Measurements from ENCODE around the gene ISCU.
"Not testable (repeated sequence)": the region's sequence is repeated elsewhere in the genome, so short reads cannot be mapped to it uniquely, and the experiment has no call there.

ISCU gene

DNA sequence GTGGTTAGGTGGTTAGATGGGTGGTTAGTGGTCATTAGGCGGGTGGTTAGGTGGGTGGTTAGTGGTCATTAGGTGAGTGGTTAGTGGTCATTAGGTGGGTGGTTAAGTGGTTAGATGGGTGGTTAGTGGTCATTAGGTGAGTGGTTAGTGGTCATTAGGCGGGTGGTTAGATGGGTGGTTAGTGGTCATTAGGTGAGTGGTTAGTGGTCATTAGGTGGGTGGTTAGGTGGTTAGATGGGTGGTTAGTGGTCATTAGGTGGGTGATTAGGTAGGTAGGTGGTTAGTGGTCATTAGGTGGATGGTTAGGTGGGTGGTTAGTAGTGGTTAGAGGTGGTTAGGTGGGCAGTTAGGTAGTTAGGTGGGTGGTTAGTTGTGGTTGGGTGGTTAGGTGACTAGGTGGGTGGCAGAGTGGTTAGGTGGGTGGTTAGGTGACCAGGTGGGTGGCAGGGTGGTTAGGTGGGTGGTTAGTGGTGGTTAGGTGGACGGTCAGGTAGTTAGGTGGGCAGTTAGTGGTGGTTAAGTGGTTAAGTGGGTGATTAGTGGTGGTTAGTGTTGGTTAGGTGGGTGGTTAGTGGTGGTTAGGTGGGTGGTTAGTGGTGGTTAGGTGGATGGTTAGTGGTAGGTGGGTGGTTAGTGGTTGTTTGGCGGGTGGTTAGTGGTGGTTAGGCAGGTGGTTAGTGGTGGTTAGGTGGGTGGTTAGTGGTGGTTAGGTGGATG, 43.5 kb downstream of the ISCU start:
- no peak for DNase-seq

DNA sequence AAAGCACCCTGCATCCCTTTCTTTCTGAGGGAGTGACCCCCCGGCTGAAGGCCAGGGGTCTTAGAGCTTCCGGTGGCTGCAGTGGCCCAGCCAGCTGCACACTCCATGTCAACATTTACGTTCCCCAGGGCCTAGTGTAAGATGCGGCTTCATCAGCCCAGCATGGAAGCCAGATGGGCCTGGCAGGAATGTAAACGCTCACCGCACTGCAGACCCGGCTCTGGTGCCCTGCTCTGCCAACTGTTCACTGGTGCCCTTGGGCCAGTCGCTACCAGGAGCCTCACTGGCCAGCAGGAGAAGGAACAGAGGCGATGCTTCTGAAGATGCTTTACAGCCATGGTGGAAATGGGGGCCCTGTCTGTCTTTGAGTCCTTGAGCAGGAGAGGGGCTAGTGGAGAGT, 44.1 kb downstream of the ISCU start:
- DNase-seq: no peak

DNA sequence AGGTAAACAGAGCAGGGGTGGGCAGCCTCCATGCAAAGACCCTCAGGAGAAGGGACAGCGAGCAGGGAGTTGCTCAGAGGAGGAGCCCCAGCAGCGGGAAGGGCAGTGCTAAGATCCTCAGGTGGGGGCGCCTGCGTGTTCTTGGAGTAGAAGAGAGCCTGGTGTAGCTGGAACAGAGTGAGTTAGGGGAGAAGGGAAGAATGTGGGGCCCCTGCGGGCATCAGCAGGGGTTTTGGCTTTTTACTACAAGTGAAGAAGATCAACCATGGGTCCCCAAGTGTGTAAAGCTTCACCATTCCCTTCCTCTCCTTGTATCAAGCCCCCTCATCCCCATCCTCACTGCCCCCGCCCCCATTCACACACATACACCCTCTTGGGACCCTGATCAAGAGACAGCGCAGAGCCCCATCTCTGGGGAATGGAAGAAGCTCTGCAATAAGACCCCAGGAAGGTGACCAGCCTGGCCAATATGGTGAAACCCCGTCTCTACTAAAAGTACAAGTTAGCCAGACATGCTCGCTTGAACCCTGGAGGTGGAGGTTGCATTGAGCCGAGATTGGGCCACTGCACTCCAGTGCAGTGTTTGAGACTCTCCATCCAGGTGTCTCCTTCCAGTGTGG, 45.7 kb downstream of the ISCU start:
- DNase-seq: no peak

DNA sequence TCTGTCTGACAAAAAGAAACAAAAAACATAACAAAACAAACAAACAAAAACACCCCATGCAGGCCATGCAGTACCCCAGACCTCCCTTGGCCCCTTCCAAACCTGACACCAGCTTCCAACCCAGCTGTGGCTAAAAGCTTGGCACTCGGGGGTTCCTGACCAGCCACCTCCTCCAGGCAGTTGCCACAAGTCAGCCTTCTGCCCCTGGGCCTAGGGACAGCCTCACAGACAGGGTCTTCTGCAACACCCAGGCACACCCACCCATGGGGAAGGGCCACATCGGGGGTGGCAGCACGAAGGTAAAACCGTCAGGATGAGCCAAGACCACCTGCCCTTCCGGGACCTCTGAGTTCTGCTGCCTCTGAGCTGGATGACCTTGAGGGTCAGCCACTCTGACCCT, 46.2 kb downstream of the ISCU start:
- DNase-seq: no peak

DNA sequence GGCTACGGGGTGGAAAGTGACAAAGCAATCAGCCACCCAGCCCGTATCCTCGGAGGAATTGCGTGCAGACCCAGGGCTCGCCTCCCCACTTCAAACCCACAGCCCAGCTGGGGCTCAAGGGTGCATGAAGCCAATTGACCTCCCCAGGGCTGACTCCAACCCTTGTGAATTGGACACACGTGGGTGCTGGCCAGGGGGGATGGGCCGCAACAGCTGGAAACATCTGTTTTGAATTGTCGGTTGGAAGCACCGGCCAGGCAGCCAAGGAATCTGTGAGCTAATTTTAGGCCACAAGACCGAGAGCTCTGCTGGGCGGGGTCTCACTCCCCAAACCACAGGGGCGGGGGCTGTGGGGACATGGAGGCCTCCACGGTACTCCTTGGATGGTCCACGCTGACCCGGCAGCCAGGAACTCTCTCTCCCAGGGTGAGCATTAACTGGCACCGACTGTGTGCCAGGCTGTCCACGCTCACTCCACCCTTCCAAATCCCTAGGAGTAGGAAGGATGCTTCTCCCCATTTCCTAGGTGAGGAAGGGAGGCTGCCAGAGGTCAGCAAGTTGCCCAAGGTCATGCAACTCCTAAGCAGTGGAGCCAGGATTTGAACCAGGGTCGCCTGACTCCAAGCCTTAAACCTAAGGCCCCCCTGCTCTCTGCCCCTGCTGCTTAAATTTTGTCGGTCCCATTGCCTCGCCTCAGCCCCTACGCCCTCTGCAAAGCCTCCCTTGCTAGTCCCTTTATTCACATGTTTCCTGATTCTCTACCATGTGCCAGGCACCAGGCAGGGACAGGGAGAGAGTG, 47.3 kb downstream of the ISCU start:
- DNase-seq: peak; percentile 93

DNA sequence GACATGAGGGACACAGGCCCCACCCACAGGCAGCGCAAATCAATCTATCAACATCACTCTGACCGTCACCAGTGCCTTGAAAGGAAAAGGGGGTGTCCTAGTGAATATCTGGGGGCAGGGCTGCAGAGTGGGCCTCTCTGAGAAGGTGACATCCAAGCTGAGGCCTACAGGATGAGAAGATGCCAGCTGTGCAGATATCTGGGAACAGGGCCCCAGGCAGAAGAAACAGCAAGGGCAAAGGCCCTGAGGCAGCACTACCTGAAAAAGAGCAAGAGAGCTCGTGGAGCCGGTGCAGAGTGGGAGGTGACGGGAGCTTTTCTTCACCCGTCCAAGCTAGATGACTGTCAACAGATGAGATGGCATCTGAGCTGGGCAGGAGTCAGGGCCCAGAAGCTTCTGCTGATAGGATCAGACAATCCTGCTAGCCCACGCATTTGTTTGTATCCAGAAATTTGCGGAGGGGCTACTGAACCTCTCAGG, 48.0 kb downstream of the ISCU start:
- DNase-seq: no peak

DNA sequence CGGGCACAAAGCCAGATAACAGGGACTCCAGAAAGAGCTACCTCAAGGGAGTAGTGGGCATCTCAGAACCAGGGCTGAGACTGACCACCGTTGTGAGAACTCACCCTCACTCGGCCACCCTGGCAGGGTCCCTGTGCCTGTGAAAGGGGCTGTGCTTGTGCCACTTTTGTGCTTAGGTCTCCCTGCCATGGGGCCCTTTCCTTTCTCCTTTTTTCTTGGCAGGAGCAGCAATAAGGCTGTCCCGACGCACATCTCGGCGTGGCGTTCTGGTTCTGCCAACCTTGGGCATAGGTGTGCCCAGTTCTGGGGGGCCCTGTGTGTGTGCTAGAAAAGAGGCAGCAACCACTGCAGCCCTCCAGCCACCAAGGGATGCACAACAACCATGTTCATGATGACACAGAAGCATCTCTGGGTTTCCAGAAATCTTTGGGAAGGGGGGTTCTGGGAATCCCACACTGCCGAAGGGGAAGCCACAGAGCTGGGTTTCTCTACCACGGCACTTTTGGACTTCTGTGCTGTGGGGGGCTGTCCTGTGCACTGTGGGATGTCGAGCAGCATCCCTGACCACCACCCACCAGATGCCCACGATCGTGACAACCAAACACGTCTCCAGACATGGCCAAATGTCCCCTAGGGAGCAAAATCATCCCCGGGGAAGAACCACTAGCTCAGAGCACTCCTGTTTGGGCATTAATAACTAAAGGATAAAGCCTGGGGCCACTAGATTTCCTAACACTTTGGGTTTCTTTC, 48.6 kb downstream of the ISCU start:
- no peak for DNase-seq

DNA sequence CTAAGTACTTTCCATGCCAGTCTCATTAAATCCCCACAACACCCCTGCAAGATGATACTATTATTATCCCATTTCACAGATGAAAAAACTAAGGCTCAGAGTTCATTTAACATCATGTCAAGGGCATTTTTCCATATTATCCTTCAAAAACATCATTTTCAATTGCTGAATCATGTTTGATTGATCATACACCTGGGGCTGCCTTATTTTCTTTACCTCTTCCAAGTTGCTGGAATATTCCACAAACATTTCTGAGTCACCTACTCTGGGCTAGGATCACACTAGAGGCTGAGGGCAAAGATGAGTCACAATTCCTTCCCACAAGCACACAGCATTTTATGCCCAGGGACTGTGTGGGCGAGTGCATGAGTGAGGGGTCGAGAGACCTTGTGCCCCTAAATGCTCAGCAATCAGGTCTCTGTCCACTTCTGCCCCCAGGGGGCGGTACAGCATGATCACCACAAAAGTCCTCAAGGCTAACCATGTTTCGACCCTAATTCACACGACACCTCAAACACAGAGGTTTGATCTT, 49.6 kb downstream of the ISCU start:
- peak; percentile 84 for DNase-seq

DNA sequence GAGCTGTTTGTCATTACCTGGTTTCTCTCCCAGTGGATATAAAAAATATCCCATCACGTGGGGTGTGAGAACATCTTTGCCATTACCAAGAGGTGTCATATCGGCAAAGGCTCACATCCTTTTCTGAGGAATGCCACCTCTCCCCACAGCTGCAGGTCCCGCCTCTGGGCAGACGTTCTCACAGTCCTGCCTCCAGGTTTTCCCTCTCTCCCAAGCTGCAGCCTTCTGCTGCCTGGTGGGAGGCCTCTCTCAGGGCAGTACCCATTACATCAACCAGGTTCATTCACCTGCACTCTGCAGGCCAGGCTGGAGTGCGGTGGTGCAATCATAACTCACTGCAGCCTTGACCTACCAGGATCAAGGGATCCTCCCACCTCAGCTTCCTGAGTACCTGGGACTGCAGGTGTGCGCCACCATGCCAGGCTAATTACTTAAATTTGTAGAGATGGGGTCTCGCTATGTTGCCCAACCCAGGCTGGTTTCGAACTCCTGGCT, 50.4 kb downstream of the ISCU start:
- no peak for DNase-seq

DNA sequence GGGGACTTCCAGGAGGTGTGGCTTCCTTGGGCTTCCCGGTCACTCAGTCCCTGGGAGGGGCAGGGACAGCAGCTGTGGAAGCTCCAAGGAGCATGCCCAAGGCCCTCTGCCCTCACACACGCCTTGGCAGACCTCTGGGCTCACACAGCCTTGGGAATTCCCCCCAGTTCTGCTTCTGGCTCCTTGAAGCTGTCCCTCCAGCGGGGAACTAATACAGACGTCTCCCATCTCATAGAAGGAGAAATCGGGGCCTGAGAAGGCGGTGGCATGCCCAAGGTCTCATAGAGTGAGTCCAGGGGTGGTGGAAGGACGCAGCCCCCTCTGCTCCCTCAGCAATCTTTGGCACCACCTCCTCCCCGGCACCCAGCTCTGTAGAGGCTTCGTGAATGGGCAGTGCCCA, 51.2 kb downstream of the ISCU start:
- no peak for DNase-seq

DNA sequence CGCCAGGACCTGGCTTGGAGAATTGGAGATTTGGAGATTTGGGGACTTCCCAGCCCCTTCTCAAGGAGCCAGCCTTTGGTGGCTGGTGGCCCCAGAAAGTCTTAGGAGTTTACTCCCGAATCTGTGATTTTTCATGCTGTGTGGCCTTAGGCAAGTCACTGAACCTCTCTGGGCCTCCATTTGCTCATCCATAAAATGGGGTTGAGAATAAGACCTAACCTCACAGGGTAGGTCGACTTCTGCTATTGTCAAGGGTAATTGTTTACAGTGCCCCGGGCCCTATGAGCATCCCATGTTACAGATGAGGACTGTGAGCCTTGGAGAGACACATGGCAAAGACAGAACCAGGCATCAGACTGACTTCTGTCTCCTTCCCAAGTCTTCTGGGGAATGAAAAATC, 51.6 kb downstream of the ISCU start:
- DNase-seq: no peak

DNA sequence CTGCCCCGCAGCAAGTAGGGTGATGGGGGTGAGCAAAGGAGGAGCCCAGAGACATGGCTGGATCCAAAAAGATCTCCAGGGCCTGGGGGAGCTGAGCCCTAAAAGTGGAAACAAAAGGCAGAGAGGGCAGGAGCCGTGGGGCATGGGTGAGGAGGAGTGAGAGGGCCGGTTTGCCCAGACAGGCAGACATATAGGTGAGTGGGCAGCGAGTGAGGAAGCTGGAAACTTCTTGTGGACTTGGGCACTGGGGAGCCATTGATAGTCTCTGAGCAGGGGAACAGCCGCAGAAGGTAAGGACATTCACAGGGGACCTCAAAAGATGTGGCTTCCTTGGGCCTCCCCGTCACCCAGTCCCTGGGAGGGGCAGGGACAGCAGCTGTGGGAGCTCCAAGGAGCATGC, 52.2 kb downstream of the ISCU start:
- DNase-seq: no peak

DNA sequence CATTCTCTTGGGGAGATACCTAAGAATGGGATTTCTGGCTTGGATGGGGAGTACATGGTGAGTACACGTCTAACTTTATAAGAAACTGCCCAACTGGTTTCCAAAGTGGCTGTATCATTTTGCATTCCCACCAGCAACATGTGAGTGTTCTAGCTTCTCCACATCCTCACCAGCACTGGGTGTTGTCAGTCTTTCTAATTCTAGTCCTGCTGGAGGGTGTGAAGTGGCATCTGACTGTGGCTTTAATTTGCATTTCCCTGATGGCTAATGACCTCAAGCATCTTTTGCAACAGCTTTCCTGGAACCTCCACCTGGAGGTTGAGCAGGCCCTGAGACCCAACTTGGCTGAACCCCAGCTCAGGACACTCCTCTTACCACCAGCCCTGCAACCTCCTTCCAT, 53.5 kb downstream of the ISCU start:
- DNase-seq: no peak

DNA sequence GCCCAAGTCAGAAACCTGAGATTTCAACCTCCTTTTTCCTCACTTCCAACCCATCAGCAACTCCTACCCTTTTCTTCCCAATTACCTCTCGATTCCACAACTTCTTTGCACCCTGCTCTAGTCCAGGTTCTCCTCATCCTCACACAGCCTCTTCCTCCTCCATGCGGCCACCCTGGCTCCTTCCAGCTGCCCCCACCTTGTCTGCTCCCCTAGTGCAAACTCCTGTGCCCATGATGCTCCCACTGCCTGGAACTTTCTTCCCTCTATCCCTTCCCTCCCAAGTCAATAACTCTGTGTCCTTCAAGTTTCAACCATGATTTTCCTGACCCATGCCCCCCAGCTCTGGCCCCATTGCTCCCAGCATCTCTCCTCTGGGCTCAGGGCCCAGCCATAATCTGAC, 54.0 kb downstream of the ISCU start:
- DNase-seq: no peak

DNA sequence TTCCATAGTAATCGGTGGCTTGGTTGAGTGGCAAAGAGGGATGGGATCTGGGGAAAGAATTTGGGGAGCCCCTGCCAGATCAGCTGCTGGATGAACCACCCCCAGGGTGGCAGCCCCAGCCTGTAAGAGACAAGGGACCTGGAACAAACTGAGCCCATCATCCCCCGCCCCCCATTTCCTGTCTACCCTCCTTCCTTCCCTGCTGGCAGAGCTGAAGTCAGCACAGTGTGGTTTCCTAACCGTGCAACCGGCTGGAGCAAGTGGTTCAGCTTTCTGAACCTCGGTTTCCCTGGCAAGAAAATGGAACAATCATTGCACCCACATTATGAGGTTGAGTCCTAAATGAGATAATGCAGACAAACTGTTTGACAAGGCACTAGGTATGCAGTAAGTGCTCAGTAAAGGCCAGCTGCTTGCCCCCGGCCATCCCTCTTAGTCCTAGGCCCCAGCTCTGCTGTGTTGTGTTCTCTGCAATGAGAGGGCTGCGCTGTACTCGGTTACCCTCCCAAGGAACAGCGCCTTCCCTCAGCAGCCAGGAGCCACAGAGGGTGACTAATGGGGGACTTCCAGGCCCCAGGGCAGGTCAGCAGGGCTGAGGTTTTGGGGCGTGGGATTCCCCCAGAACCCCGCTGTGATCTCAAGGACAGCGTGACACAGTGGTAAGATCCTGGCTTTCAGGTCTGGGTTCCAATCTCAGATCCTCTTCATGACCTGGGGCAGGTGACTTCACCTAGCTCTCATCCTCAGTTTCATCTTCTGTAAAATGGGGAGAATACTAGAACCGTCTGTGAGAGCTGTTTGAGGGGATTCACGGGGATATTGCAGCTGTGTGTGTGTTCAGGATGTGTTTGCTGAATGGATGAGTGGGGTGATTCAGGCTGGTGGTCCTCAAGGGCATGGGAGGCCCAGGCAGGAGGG, 54.8 kb downstream of the ISCU start:
- no peak for DNase-seq

DNA sequence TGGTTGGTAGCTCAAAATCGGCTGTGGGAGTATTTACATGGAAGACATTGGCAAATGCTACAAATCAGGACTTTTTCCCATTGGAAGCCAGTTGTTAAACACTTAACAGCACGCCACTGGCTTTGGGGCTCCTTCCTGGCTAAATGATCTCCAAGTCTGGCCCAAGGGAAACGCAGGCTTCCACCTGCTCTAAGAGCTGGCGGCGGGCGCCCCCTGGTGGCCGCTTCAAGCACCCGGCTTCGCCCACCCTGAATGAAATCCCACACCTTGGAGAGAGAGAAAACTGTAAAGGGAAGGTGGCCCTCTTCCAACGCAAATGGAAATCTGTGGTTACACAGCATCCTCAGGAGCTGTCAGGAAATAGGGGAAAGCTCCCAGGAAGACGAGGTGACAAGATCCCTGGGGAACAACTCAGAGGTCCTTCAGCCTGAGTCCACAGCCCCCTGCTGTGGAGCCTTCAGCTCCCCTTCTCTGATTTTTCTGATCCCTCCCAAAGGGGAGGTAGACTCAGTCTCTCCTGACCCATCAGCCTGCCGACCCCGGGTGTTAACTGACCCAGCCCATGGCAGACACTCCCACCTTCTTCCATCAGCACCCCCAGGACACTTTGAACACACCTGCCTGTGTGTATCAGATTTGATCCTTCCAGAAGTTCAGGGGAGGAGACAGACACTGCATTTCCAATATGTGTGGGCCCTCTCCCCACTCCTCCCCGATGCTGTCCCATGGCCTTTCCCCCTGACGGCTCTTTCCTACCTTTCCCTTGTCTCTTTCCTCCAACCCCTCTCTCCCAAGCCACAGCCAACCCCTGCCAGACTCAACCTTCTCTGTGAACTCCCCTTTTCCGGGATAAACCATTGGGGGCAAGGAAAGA, 55.9 kb downstream of the ISCU start:
- DNase-seq: peak; percentile 82

DNA sequence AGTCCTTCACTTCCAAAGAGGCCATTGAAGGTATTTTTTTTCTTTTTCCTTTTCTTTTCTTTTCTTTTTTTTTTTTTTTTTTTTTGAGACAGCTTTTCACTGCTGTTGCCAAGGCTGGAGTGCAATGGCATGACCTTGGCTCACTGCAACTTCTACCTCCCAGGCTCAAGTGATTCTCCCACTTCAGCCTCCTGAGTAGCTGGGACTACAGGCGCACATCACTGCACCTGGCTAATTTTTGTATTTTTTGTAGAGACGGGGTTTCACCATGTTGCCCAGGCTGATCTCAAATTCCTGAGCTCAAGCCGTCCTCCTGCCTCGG, 56.5 kb downstream of the ISCU start:
- not testable (repeated sequence) for DNase-seq

Measured in fibroblast of skin of abdomen (primary cell).